Measurements from ENCODE around the gene NVL. TPM values are rescaled to one million over a fixed set of nuclear protein-coding genes. Genes with fewer than 3 reads are reported as not detected.

The NVL gene
- polyA plus RNA-seq, 1 of the 3 experiments (the other 2 are of a cell fraction) = 12.4 TPM

GRCh38 chr1:224266105-224266914 lies 63.7 kb downstream of the NVL start (continued):
- TF ChIP-seq USF2 (IDR thresholded peaks at IDR 0.05; ENCODE audit: borderline replicate concordance, low read depth, low read length) = no peak

DNA sequence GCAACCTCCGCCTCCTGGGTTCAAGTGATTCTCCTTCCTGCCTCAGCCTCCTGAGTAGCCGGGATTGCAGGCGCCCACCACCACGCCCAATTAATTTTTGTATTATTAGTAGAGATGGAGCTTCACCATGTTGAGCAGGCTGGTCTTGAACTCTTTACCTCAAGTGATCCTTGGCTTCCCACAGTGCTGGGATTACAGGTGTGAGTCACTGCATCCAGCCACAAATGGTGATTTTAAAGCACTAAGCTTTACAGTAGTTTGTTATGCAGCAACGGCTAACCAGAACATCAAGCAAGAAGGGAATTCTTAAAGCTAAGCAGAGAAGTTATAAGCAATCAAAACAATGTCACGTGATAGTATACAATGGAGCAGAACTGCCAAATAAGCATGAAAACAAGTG lies 65.7 kb downstream of the NVL start:
- H2AFZ ChIP-seq (ENCODE audit: low read depth) = no peak overlapping the region
- no peaks in the 10 kb centered on the region for H3K4me1 ChIP-seq (ENCODE audit: control insufficient read depth in 1 of 2, insufficient read depth in 2 of 2, low read depth in 1 of 2, low read length in 1 of 2)
- H3K36me3 ChIP-seq (replicated peaks in 1 of 2; ENCODE audit: control insufficient read depth in 1 of 2, insufficient read depth in 2 of 2, low read length in 1 of 2) = peaks cover 0 to 24% of the 10 kb centered on the region in 2 experiments

GRCh38 chr1:224262373-224263054 lies 67.5 kb downstream of the NVL start:
- H3F3A ChIP-seq (replicated peaks; ENCODE audit: insufficient read depth) = peaks cover 21% of the 10 kb centered on the region
- no peaks in the 10 kb centered on the region for H3K79me2 ChIP-seq (ENCODE audit: insufficient read depth)
- H3K27me3 ChIP-seq (ENCODE audit: insufficient read depth) = no peaks in the 10 kb centered on the region
- DNase-seq = no peak
- no peak overlapping the region for H3K4me2 ChIP-seq
- CTCF ChIA-PET = no interaction called here
- no peak overlapping the region for H3K9ac ChIP-seq
- H3K9me3 ChIP-seq = no peaks in the 10 kb centered on the region
- POLR2A ChIA-PET = interaction anchor here (0.7 kb wide), 1 partner anchor 41 kb away, joined by 3 read pairs; no protein-coding TSS in a partner anchor
- no peaks in the 10 kb centered on the region for H3K4me1 ChIP-seq (ENCODE audit: control insufficient read depth in 1 of 2, insufficient read depth in 2 of 2, low read depth in 1 of 2, low read length in 1 of 2)
- H4K20me1 ChIP-seq (ENCODE audit: insufficient read depth) = no peaks in the 10 kb centered on the region
- H3K36me3 ChIP-seq (replicated peaks in 1 of 2; ENCODE audit: control insufficient read depth in 1 of 2, insufficient read depth in 2 of 2, low read length in 1 of 2) = peaks cover 0 to 29% of the 10 kb centered on the region in 2 experiments
- no peak for TF ChIP-seq SMC3 (IDR thresholded peaks at IDR 0.05; ENCODE audit: low read depth, low read length)
- no peak for TF ChIP-seq CHD2 (IDR thresholded peaks at IDR 0.05; ENCODE audit: low read length, partially characterized antibody)
- no peak for TF ChIP-seq MXI1 (IDR thresholded peaks at IDR 0.05; ENCODE audit: low read depth, low read length)
- TF ChIP-seq IRF3 (IDR thresholded peaks at IDR 0.05; ENCODE audit: low read depth, low read length) = no peak
- TF ChIP-seq PBX3 (IDR thresholded peaks at IDR 0.05) = no peak
- TF ChIP-seq, protein P1, sequence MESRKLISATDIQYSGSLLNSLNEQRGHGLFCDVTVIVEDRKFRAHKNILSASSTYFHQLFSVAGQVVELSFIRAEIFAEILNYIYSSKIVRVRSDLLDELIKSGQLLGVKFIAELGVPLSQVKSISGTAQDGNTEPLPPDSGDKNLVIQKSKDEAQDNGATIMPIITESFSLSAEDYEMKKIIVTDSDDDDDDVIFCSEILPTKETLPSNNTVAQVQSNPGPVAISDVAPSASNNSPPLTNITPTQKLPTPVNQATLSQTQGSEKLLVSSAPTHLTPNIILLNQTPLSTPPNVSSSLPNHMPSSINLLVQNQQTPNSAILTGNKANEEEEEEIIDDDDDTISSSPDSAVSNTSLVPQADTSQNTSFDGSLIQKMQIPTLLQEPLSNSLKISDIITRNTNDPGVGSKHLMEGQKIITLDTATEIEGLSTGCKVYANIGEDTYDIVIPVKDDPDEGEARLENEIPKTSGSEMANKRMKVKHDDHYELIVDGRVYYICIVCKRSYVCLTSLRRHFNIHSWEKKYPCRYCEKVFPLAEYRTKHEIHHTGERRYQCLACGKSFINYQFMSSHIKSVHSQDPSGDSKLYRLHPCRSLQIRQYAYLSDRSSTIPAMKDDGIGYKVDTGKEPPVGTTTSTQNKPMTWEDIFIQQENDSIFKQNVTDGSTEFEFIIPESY (IDR thresholded peaks at IDR 0.05; ENCODE audit: borderline replicate concordance, low read depth) = no peak
- no peak overlapping the region for H2AFZ ChIP-seq (ENCODE audit: low read depth)
- H3K9me2 ChIP-seq = no peaks in the 10 kb centered on the region
- H3K4me3 ChIP-seq (ENCODE audit: low read depth in 2 of 2, low read length in 1 of 2) = no peak overlapping the region
- H3K27ac ChIP-seq (ENCODE audit: low read depth in 2 of 2, low read length in 1 of 2) = no peak overlapping the region
- WGBS (ENCODE audit: low lambda C conversion rate) = 96% methylated on average over 2 of the region's 2 CpGs

More for the DNA sequence above, 65.7 kb downstream of the NVL start:
- Histone ChIP-seq H3F3A (replicated peaks; ENCODE audit: insufficient read depth) (peaks cover 21% of the 10 kb centered on the region), H3K4me3 (ENCODE audit: low read depth in 2 of 2, low read length in 1 of 2) (no peak overlapping the region), H3K9ac (no peak overlapping the region), H4K20me1 (ENCODE audit: insufficient read depth) (no peaks in the 10 kb centered on the region), H3K4me2 (no peak overlapping the region), H3K9me3 (no peaks in the 10 kb centered on the region), H3K79me2 (ENCODE audit: insufficient read depth) (no peaks in the 10 kb centered on the region), H3K27ac (ENCODE audit: low read depth in 2 of 2, low read length in 1 of 2) (no peak overlapping the region), H3K27me3 (ENCODE audit: insufficient read depth) (no peaks in the 10 kb centered on the region), H3K9me2 (no peaks in the 10 kb centered on the region)
- POLR2A ChIA-PET = no interaction called here
- 97% methylated on average over 5 of the region's 6 CpGs for WGBS (ENCODE audit: low lambda C conversion rate)
- CTCF ChIA-PET = no interaction called here
- TF ChIP-seq, protein P2, sequence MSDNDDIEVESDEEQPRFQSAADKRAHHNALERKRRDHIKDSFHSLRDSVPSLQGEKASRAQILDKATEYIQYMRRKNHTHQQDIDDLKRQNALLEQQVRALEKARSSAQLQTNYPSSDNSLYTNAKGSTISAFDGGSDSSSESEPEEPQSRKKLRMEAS (IDR thresholded peaks at IDR 0.05; ENCODE audit: low read depth) = no peak
- no peak for DNase-seq

Data from SK-N-SH (cell line).